ENCODE results near the gene PTPRU.
"Not testable (repeated sequence)": the region's sequence is repeated elsewhere in the genome, so short reads cannot be mapped to it uniquely, and the experiment has no call there.

Gene PTPRU

DNA sequence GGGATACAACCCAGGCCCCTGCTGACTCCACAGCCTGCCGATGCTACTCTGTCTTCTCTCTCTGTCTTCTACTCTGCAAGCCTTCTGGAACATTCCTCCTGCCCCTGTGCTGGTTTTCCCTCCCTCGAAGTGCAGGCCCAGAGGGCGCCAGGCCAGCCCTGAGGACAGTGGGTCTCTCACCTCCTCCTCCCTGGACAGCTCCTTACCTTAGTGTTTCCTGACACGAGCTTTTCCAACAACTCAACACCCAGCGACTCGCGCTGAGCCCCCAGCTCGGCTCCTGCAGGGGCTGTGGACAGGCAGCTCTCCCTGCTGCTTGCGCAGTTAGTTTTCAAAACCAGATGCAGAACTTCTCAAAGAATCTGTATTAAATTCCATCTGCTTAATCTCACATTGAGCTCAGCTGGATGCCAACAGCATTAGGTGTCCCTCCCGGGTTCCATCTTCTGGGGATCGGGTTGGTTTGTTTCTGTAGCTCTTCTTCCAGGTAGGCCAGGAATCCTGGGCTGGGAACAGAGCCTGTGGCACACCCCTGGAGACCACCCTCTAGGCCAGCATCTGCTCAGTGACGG, 54.2 kb downstream of the PTPRU start:
- DNase-seq (ENCODE audit: low read depth, low spot score) = no peak

GRCh38 chr1:29291756-29292155, 55.4 kb downstream of the PTPRU start:
- DNase-seq (ENCODE audit: low read depth, low spot score) = no peak

DNA sequence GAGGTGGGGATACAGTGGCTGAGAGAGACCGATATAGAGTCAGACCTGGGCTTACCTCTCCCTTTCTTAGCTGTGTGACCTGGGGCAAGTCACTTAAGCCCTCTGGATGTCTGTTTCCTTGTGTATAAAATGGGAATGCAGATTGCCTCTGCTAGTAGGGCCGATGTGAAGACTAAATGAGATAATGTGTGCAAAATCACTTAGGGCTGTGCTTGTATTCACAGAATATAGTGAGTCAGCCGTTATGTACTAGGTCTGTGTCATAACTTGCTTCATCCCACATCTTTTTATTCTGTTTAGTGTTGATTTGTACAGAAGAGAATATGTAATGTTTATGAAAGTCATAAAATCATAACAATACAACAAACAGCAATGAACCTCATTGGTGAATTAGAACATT, 56.0 kb downstream of the PTPRU start:
- DNase-seq (ENCODE audit: low read depth, low spot score) = no peak

DNA sequence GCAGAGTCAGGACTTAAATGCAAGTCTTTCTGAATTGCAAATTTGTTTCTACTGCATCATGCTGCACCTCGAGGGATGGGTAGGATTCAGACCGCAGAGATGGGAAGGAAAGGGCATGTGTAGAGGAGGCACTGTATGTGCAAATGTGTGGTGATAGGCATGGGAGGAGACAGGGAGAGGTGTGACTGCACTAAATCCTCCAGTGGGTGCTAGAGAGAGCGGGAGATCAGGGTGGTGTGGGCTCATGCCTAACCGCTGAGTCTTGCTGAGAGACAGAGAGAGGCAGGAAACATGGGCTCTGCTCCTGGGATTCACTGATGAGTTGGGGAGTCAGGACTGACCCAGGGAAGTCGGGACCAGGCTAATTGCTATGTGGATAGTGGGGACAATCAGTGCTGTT, 61.1 kb downstream of the PTPRU start:
- DNase-seq (ENCODE audit: low read depth, low spot score) = no peak

- no peak for DNase-seq (ENCODE audit: low read depth, low spot score)
These were observed 61.9 kb downstream of the PTPRU start for GRCh38 chr1:29298246-29298645.

DNA sequence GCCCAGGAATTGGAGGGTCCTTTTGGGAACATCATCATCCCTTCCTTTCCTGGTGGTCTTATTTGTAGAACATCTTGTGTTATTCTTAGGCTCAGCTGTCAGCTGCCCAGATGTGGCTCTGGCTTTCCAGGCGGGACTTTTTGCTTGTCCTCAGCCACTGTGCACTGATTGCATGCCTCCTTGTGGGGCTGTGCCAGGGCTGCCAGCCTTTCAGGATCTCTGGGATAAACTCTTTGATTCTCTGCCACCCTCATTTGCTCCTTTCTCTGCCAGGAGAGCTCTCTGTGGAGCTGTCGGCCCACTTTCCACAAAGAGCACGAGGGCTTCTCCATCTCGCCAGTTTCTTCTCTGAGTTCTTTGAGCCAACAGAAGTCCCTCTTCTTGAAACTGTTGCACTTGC, 63.1 kb downstream of the PTPRU start:
- DNase-seq (ENCODE audit: low read depth, low spot score) = no peak

DNA sequence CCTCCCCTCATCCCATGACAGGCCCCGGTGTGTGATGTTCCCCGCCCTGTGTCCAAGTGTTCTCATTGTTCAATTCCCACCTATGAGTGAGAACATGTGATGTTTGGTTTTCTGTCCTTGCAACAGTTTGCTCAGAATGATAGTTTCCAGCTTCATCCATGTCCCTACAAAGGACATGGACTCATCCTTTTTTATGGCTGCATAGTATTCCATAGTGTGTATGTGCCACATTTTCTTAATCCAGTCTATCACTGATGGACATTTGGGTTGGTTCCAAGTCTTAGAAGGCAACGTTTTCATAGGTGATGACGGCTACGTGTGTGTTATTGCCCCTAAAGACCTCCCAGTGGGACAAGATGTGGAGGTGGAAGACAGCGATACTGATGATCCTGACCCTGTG, 65.4 kb downstream of the PTPRU start:
- not testable (repeated sequence) for DNase-seq (ENCODE audit: low read depth, low spot score)

DNA sequence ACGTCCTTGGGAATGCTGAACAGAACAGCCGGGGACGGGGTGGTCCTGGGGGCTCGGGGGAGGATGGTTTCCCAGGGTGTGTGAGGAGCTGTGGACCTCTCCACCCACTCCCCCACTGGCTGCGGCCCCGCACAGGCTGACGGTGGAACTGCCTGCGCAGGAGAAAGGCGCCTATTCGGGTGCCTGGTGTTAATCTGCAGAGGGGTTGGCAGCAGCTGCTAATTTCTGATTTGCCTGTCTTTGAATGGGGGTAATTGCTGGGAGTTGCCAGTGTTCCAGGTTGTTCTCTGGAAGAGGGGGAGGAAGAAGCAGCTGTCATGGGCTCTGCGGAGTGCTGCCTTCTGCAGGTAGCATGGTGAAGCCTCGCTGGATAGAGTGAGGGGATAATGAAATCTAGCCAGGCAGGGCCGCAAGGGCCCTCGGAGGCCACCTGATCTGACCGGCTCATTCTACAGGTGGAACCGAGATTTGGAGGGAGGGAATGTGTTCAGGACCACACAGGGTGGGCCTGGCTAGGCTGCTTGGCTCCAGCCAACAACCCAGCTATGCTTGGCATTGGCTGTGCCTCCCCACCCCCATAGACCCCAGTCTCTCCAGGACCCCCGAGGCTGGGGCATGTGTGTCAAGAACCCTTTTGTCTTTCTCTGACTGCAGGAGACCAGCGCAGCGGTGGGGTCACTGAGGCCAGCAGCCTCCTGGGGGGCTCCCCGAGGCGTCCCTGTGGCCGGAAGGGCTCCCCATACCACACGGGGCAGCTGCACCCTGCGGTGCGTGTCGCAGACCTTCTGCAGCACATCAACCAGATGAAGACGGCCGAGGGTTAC, 67.1 kb downstream of the PTPRU start:
- no peak for DNase-seq (ENCODE audit: low read depth, low spot score)

DNA sequence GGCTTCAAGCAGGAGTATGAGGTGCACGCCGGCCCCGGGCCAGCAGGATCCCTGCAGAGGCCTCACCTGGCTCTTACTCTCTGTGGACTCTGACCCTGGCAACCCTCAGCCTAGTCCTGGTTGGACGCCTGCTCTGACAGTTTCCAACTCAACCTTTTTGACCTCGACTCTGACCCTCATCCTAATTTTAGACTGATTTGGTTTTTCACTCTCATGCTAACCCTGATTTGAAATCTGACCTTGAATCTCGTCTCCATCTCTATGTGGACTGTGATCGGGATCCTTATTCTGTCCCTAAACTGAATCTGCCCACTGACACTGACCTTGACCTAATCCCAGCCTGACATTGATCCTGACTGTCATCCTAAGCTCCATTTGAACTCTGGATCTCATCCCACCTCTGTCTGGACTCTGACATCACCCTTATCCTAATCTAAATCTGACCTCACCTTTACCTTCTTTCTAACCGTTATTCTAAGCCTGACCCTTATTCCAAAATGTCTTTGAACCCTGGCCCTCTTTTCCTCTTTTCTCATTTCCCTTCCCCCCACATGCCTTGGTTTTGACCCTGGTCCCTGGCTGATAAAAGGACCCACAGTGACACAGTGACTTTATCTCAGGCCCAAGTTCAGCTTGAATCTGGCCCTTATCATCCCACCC, 67.8 kb downstream of the PTPRU start:
- no peak for DNase-seq (ENCODE audit: low read depth, low spot score)

GRCh38 chr1:29305943-29306342, 69.6 kb downstream of the PTPRU start:
- no peak for DNase-seq (ENCODE audit: low read depth, low spot score)

- DNase-seq (ENCODE audit: low read depth, low spot score) = no peak
These were observed 70.3 kb downstream of the PTPRU start for GRCh38 chr1:29306471-29307140.

DNA sequence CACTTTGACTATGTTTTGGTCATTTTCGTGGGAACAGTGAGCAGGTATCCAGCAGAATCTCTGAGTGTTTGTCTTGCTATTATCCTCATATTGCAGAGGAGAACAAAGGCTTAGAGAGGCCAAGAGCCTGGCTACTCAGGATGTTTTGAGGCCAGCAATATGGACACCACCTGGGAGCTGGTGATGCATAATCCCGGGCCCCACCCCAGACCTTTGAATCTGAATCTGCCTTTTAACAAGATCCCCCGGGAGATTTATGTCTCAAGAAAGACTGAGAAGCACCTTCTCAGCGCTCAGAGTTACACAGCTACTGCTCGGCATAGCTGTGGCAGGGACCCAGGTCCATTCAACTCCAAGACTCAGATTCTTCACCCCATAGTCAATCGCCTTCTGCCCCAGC, 72.8 kb downstream of the PTPRU start:
- no peak for DNase-seq (ENCODE audit: low read depth, low spot score)

- DNase-seq (ENCODE audit: low read depth, low spot score) = no peak
These were observed 73.3 kb downstream of the PTPRU start for GRCh38 chr1:29309621-29310020.

DNA sequence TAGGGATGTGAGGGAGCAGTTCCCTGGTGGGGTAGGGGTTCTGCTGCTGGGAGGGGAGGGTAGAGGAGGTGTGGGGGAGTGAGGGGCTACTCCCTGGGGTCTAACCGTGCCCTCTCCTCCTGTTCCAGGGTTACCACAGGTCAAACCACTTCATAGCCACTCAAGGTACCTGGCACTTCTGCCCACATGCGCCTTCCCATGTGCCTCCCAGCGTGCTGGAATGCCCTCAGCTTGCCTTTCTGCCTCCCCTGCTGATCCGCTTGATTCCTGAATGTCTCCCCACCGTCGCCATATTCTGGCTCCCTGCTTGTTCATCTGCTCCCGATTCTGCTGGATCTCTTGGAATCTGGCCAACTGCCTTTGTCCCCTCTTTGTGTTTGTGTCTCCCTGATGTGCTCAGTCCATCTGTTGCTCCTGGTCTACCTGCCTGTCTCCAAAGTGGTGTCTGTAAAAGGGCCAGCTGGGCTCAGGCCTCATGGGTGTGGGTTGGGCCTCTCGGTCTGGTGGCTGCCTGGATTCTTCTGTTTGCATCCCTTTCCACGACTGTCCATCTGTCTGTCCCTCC, 74.4 kb downstream of the PTPRU start:
- DNase-seq (ENCODE audit: low read depth, low spot score) = no peak

DNA sequence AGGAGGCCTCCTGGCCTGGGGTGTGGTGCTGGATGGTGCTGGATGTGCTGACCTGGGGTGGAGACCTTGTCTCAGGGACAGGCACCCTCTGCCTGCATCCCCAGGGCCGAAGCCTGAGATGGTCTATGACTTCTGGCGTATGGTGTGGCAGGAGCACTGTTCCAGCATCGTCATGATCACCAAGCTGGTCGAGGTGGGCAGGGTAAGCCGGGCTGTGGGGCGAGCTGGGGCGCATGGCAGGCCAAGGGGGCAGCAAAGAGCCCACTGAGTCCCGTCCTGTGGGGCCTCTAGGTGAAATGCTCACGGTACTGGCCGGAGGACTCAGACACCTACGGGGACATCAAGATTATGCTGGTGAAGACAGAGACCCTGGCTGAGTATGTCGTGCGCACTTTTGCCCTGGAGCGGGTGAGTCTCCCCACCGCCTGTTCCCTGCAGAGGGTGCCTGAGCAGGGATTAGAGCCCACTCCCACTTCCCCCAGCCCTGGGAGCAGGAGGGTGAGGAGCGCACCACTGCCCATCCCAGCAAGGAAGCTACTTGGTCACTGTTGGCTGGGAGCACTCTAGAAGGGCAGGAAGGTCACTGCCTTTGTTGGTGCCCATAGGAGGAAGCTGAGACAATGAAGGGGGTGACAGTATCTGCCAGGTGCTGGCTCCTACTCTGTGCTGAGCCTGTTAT, 75.2 kb downstream of the PTPRU start:
- DNase-seq (ENCODE audit: low read depth, low spot score) = no peak

GRCh38 chr1:29312469-29313461, 76.4 kb downstream of the PTPRU start:
- no peak for DNase-seq (ENCODE audit: low read depth, low spot score)

DNA sequence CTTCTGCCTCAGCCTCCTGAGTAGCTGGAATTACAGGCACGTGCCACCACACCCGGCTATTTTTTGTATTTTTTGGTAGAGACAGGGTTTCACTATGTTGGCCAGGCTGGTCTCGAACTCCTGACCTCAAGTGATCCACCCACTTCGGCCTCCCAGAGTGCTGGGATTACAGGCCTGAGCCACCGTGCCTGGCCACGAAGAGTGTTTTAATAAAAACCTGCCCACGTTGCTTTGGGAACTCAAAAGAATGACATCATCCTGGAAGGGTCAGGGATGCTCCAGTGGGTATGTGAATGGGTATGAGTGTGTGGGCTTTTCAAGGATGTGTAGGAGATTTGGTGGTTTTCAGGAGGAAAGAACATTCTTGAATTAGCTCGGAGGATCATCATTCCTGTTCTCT, 78.4 kb downstream of the PTPRU start:
- DNase-seq (ENCODE audit: low read depth, low spot score) = not testable (repeated sequence)

DNA sequence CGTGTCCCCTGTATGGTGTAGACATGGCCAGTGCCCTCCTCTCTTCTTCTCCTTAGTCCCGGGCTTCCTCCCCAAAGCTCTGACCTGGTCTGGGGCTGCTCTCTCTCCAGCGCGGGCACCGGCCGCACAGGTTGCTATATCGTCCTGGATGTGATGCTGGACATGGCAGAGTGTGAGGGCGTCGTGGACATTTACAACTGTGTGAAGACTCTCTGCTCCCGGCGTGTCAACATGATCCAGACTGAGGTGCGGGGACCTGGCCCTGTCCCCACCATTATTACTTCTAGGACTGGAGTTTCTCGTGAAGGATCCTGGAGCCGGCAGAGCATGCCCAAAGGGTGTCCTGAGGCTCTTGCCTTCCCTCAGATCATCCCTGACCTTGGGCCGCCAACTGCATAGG, 78.9 kb downstream of the PTPRU start:
- DNase-seq (ENCODE audit: low read depth, low spot score) = no peak

- no peak for DNase-seq (ENCODE audit: low read depth, low spot score)
These were observed 79.6 kb downstream of the PTPRU start for GRCh38 chr1:29315876-29316275.
